CD4-positive, alpha-beta T cell (primary cell): ENCODE measurements around the gene UPF3A. TPM values are rescaled to one million over a fixed set of nuclear protein-coding genes. Genes with fewer than 3 reads are reported as not detected.
"Not testable (repeated sequence)": the region's sequence is repeated elsewhere in the genome, so short reads cannot be mapped to it uniquely, and the experiment has no call there.

Experiments
- ATAC-seq: fragments of 200-7000 bp; cut with Tn5 transposase; one replicate; pipeline ENCODE4 v1.10.0; 2022; ENCODE audit warnings: mild to moderate bottlenecking; ENCODE audit not compliant: poor library complexity
- CTCF ChIA-PET: fragments of 350-600 bp; sonication (Branson Sonifier 250); formaldehyde crosslinking; loops from one replicate; lab custom pipeline; 2021; ENCODE audit warnings: antibody characterized with exemption, inconsistent platforms; lab: Charles Lee
- POLR2A ChIA-PET: fragments of 350-600 bp; sonication (Branson Sonifier 250); formaldehyde crosslinking; loops from one replicate; lab custom pipeline; 2021; ENCODE audit warnings: antibody characterized with exemption, inconsistent platforms; lab: Charles Lee
- DNase-seq, 14 experiments: peaks; one replicate each; pipeline ENCODE4 v3.0.0-alpha.2; 2013 to 2020; ENCODE audit warnings: mixed read lengths in 2 of 14
- H3K27ac ChIP-seq, 2 donors: one replicate each; pipeline versions ENCODE4 v1.5.1 to v1.7.0; 2013; ENCODE audit warnings: low read length in 2 of 2, low read depth in 1 of 2, mild to moderate bottlenecking in 1 of 2
- H3K27me3 ChIP-seq, 2 experiments: 1 replicate in 1 of 2; 2 replicates in 1 of 2; pipeline versions ENCODE4 v1.6.1 to v1.7.0; 2013; ENCODE audit warnings: low read length in 2 of 2, control low read depth in 1 of 2, mild to moderate bottlenecking in 1 of 2, moderate library complexity in 1 of 2; ENCODE audit not compliant: insufficient read depth in 2 of 2, control insufficient read depth in 1 of 2
- H3K36me3 ChIP-seq: one replicate; pipeline ENCODE4 v1.6.1; 2013; ENCODE audit warnings: low read length, control low read depth; ENCODE audit not compliant: insufficient read depth
- H3K4me1 ChIP-seq: one replicate; pipeline ENCODE4 v1.6.1; 2013; ENCODE audit warnings: low read length, control low read depth; ENCODE audit not compliant: insufficient read depth
- H3K4me3 ChIP-seq: one replicate; pipeline ENCODE4 v1.5.1; 2013; ENCODE audit warnings: mild to moderate bottlenecking, low read length, moderate library complexity
- H3K9me3 ChIP-seq, 2 experiments: 1 replicate in 1 of 2; 2 replicates in 1 of 2; pipeline versions ENCODE4 v1.6.1 to v1.7.0; 2013; ENCODE audit warnings: low read length in 2 of 2, mild to moderate bottlenecking in 2 of 2, control low read depth in 1 of 2, moderate library complexity in 1 of 2; ENCODE audit not compliant: control insufficient read depth in 1 of 2, insufficient read depth in 1 of 2
- H3K27ac Mint-ChIP-seq: one replicate; pipeline ENCODE4 v1.8.0; 2020; ENCODE audit warnings: mixed read lengths
- H3K27me3 Mint-ChIP-seq: one replicate; pipeline ENCODE4 v1.8.0; 2021; ENCODE audit warnings: mixed read lengths
- H3K36me3 Mint-ChIP-seq: one replicate; pipeline ENCODE4 v1.8.0; 2021; ENCODE audit warnings: low read depth, mixed read lengths
- H3K4me1 Mint-ChIP-seq: one replicate; pipeline ENCODE4 v1.8.0; 2021; ENCODE audit warnings: low read depth, mixed read lengths
- H3K4me3 Mint-ChIP-seq: one replicate; pipeline ENCODE4 v1.8.0; 2020; ENCODE audit warnings: mild to moderate bottlenecking, mixed read lengths
- H3K9me3 Mint-ChIP-seq: one replicate; pipeline ENCODE4 v1.8.0; 2020; ENCODE audit warnings: mixed read lengths
- intact Hi-C, 2 experiments: fragments of 100-400 bp; cut with DNase I in 1 of 2; cut with micrococcal nuclease in 1 of 2; formaldehyde crosslinking; loops; one replicate each; pipeline versions ENCODE4 v1.15.1 to v1.9.0; 2023 to 2025; cut with DNase I, micrococcal nuclease
- total RNA-seq, 174 experiments: library from RNA in 2 of 174; stranded (reverse) in 2 of 174; gene quantifications; one replicate each; pipeline ENCODE4 v1.2.3 and lab custom pipeline; 2021 to 2026
- TF ChIP-seq, protein P1 (sequence below): fragments of 200-600 bp; IDR thresholded peaks from one replicate; pipeline ENCODE4 v1.8.0; 2022; ENCODE audit warnings: antibody characterized with exemption, mild to moderate bottlenecking

Gene UPF3A
- total RNA-seq, 2 experiments from 2014 or later = 31.8 TPM

DNA sequence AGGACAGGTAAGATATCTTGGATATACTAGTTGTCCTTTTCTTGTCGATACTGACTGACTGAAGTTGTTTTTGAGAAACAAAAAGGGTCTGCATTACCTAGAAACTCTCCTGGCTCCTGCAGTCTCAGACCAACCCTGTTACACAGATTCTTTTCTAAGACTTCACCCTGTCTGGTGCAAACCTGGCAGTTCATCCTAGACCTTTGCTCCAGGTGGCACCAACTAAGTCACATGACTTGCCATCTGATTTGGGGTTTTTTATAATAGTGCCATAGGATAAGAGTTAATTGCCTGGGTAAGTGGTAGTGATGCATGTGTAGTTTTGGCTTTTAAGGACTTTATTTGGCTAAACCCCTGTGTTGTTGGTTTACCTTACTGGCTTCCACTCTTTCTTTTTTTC is 47.2 kb downstream of the UPF3A start:
- ATAC-seq (no peak), DNase-seq (no peak)
- Histone ChIP-seq H3K27ac (no peak overlapping the region), H3K27me3 (no peaks in the 10 kb centered on the region), H3K4me3 (no peak overlapping the region), H3K9me3 (no peaks in the 10 kb centered on the region), H3K4me1 (peaks cover under 1% of the 10 kb centered on the region), H3K36me3 (peaks cover 31% of the 10 kb centered on the region)
- TF ChIP-seq, protein P1, sequence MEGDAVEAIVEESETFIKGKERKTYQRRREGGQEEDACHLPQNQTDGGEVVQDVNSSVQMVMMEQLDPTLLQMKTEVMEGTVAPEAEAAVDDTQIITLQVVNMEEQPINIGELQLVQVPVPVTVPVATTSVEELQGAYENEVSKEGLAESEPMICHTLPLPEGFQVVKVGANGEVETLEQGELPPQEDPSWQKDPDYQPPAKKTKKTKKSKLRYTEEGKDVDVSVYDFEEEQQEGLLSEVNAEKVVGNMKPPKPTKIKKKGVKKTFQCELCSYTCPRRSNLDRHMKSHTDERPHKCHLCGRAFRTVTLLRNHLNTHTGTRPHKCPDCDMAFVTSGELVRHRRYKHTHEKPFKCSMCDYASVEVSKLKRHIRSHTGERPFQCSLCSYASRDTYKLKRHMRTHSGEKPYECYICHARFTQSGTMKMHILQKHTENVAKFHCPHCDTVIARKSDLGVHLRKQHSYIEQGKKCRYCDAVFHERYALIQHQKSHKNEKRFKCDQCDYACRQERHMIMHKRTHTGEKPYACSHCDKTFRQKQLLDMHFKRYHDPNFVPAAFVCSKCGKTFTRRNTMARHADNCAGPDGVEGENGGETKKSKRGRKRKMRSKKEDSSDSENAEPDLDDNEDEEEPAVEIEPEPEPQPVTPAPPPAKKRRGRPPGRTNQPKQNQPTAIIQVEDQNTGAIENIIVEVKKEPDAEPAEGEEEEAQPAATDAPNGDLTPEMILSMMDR = no peak
- ChIA-PET POLR2A (no interaction called here), CTCF (no interaction called here)
- intact Hi-C loops = no loop called here
- no peaks in the 10 kb centered on the region for H3K9me3 Mint-ChIP-seq
- H3K4me1 Mint-ChIP-seq = peaks cover 12% of the 10 kb centered on the region
- H3K27ac Mint-ChIP-seq = no peak overlapping the region
- H3K4me3 Mint-ChIP-seq = no peak overlapping the region
- peaks cover 45% of the 10 kb centered on the region for H3K36me3 Mint-ChIP-seq
- H3K27me3 Mint-ChIP-seq = no peaks in the 10 kb centered on the region

DNA sequence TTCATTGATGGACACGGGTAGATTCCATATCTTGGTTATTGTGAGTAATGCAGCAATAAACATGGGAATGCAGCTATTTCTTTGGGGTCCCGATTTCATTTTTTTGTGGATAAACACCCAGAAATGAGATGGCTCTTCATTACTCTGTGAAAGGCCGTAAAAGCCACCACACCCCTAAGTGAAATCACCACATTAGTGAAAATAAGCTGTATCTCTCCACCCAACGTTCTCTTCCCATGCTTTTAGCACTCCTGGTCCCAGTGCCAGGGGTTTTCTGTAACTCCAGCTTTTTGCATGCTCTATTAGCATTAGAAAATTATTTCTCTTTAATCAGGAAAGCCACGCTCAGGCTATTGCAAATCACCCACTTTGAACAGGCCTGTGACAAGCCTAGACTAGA is 48.7 kb downstream of the UPF3A start:
- no peak for DNase-seq
- ATAC-seq = no peak
- intact Hi-C loops = no loop called here
- Mint-ChIP-seq H3K4me3 (no peak overlapping the region), H3K27ac (no peak overlapping the region), H3K9me3 (no peaks in the 10 kb centered on the region), H3K27me3 (no peaks in the 10 kb centered on the region), H3K36me3 (peaks cover 30% of the 10 kb centered on the region), H3K4me1 (peaks cover 20% of the 10 kb centered on the region)
- Histone ChIP-seq H3K36me3 (peaks cover 17% of the 10 kb centered on the region), H3K4me1 (peaks cover 12% of the 10 kb centered on the region), H3K9me3 (no peaks in the 10 kb centered on the region), H3K27ac (no peak overlapping the region), H3K27me3 (no peaks in the 10 kb centered on the region), H3K4me3 (no peak overlapping the region)
- CTCF ChIA-PET = no interaction called here
- TF ChIP-seq, protein P1 = no peak
- POLR2A ChIA-PET = no interaction called here

DNA sequence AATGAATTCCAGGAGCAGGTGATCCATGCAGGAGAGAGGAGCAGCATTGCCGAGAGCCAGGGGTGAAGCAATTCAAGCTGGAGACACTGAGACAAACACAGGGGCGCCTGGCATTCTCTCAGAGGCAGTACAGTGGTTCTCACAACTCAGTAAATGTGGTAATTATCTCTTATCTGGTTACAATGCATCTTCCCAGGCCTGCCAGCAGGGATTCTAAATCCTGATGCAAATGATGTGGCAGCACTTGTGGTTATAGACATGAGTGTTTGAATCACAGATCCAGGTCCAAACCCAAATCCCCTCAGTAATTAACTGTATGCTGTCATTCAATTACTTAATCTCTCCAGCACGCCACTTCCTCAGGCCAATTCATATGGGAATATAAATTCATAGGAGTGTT is 52.5 kb downstream of the UPF3A start:
- H3K4me1 ChIP-seq = peaks cover 12% of the 10 kb centered on the region
- H3K9me3 ChIP-seq, H3K4me1 Mint-ChIP-seq, H3K27ac Mint-ChIP-seq, H3K4me3 ChIP-seq, H3K36me3 ChIP-seq, H3K27me3 ChIP-seq, H3K9me3 Mint-ChIP-seq, POLR2A ChIA-PET, H3K27me3 Mint-ChIP-seq, H3K4me3 Mint-ChIP-seq, H3K36me3 Mint-ChIP-seq, ATAC-seq, DNase-seq, H3K27ac ChIP-seq, intact Hi-C loops: not testable (repeated sequence)
- CTCF ChIA-PET = interaction anchor here (2.9 kb wide), 1 partner anchor 53 kb away, joined by 11 read pairs; the partner anchor contains the start of gene UPF3A
